Kidney (tissue), 14 donors: ENCODE measurements around the gene CLCN7. TPM values are rescaled to one million over a fixed set of nuclear protein-coding genes. Genes with fewer than 3 reads are reported as not detected.

Source experiments
- DNase-seq, 5 donors: peaks; one replicate each; pipeline ENCODE4 v3.0.0-alpha.2; 2013 to 2020
- FAIRE-seq: peaks from 2 replicates; lab custom pipeline; 2012; peaks lifted over from hg19 to GRCh38; lab: Jason Lieb, UNC
- H3K27ac ChIP-seq, 2 donors: one replicate each; pipeline ENCODE4 v1.7.0; 2013; ENCODE audit warnings: low read depth in 2 of 2, low read length in 2 of 2, inconsistent platforms in 1 of 2
- H3K27me3 ChIP-seq: one replicate; pipeline ENCODE4 v1.7.1; 2013; ENCODE audit warnings: low read length, inconsistent platforms; ENCODE audit not compliant: control insufficient read depth, insufficient read depth
- H3K36me3 ChIP-seq, 3 donors: one replicate each; pipeline versions ENCODE4 v1.7.0 to v1.7.1; 2013; ENCODE audit warnings: low read length in 3 of 3, control low read depth in 1 of 3, inconsistent platforms in 1 of 3; ENCODE audit not compliant: insufficient read depth in 3 of 3, control insufficient read depth in 2 of 3
- H3K4me1 ChIP-seq, 3 donors: one replicate each; pipeline versions ENCODE4 v1.7.0 to v1.7.1; 2013; ENCODE audit warnings: low read length in 3 of 3, inconsistent platforms in 1 of 3, low read depth in 1 of 3; ENCODE audit not compliant: control insufficient read depth in 2 of 3, insufficient read depth in 2 of 3
- H3K4me3 ChIP-seq, 3 donors: one replicate each; pipeline versions ENCODE4 v1.7.0 to v1.8.1; 2013; ENCODE audit warnings: low read length in 3 of 3, control low read depth in 1 of 3, inconsistent platforms in 1 of 3
- H3K9ac ChIP-seq, 3 donors: one replicate each; pipeline versions ENCODE4 v1.7.0 to v1.7.1; 2013; ENCODE audit warnings: low read length in 3 of 3, control low read depth in 1 of 3, inconsistent platforms in 1 of 3
- H3K9me3 ChIP-seq, 3 donors: one replicate each; pipeline versions ENCODE4 v1.7.0 to v1.7.1; 2013; ENCODE audit warnings: low read length in 3 of 3, control low read depth in 1 of 3, inconsistent platforms in 1 of 3; ENCODE audit not compliant: control insufficient read depth in 2 of 3, insufficient read depth in 1 of 3
- CTCF ChIP-seq: IDR thresholded peaks from 3 replicates; pipeline ENCODE4 v1.5.1; 2012; ENCODE audit warnings: mild to moderate bottlenecking, moderate library complexity, borderline replicate concordance; ENCODE audit not compliant: insufficient read depth; ENCODE audit errors: extremely low read depth
- intact Hi-C: fragments of 100-400 bp; cut with DNase I; formaldehyde crosslinking; loops from one replicate; pipeline ENCODE4 v1.11.1; 2022
- polyA plus RNA-seq: library from polyadenylated mRNA; stranded (reverse); fragments of 350-450 nt; fragmentation: Illumina TruSeq; extraction: RNeasy Lipid Tissue Mini Kit (QIAGEN cat#74804); gene quantifications from one replicate; pipeline ENCODE4 v1.2.3, GENCODE V29; 2014; ENCODE audit warnings: low read depth, low replicate concordance; ENCODE audit not compliant: insufficient read depth
- total RNA-seq: library from RNA; stranded (reverse); fragmentation: NEBNext Ultra II Directional; extraction: Animal tissue kit (Norgen Biotek cat#: 25700); gene quantifications from one replicate; pipeline ENCODE4 v1.2.1, GENCODE V29; 2021
- donor health status: control.
- donor health status: control.
- donor health status: control.
- donor health status: control.
- donor health status: control.
- donor health status: DM: yes; HTN: yes; CAD: no.
- donor health status: Normal renal cell carcinoma (clear cell type).

CLCN7 gene
- total and polyA plus RNA-seq, 2 donors from 2014 or later = 38.9 to 92.5 TPM

- H3K4me3 ChIP-seq = no peak overlapping the region
These were observed 39.9 kb downstream of the CLCN7 start for GRCh38 chr16:1434644-1435592.

GRCh38 chr16:1433756-1434155 lies 41.1 kb downstream of the CLCN7 start:
- DNase-seq (peak in 1 of 5 donors; percentile 32), FAIRE-seq (no peak)
- Histone ChIP-seq H3K4me1 (no peaks in the 10 kb centered on the region), H3K27me3 (no peaks in the 10 kb centered on the region), H3K4me3 (no peak overlapping the region), H3K9me3 (no peaks in the 10 kb centered on the region), H3K36me3 (no peaks in the 10 kb centered on the region), H3K27ac (no peak overlapping the region), H3K9ac (no peak overlapping the region)
- TF ChIP-seq CTCF = no peak
- intact Hi-C loops = no loop called here

More at GRCh38 chr16:1434644-1435592, 39.9 kb downstream of the CLCN7 start:
- Histone ChIP-seq H3K27ac (no peak overlapping the region), H3K9ac (no peak overlapping the region), H3K27me3 (no peaks in the 10 kb centered on the region), H3K9me3 (no peaks in the 10 kb centered on the region), H3K36me3 (no peaks in the 10 kb centered on the region), H3K4me1 (no peaks in the 10 kb centered on the region)
- TF ChIP-seq CTCF = no peak
- FAIRE-seq = no peak
- intact Hi-C loops = no loop called here
- no peak for DNase-seq

- no peak for DNase-seq
These were observed 41.6 kb downstream of the CLCN7 start for GRCh38 chr16:1433263-1433560.

More at GRCh38 chr16:1433263-1433560, 41.6 kb downstream of the CLCN7 start:
- intact Hi-C loops = no loop called here
- Histone ChIP-seq H3K4me3 (no peak overlapping the region), H3K9me3 (no peaks in the 10 kb centered on the region), H3K27me3 (no peaks in the 10 kb centered on the region), H3K36me3 (no peaks in the 10 kb centered on the region), H3K9ac (no peak overlapping the region), H3K4me1 (no peaks in the 10 kb centered on the region), H3K27ac (no peak overlapping the region)
- TF ChIP-seq CTCF = no peak
- FAIRE-seq = no peak
